Endothelial cell of umbilical vein (primary cell): Measurements from ENCODE around the gene GZF1. TPM values are rescaled to one million over a fixed set of nuclear protein-coding genes. Genes with fewer than 3 reads are reported as not detected.

Experiments used
- BruUV-seq: library from RNA; stranded (reverse); fragments of 400-500 nt; replicated peaks from 2 replicates; lab custom pipeline; 2021; lab: Mats Ljungman, UMichigan
- CTCF ChIA-PET: fragments of 300-600, 350-600 bp; sonication (Branson Sonifier 250); formaldehyde crosslinking; loops from one replicate; lab custom pipeline; 2021; ENCODE audit warnings: antibody characterized with exemption, inconsistent platforms; lab: Charles Lee
- POLR2A ChIA-PET: fragments of 300-600, 350-600 bp; sonication (Branson Sonifier 250); formaldehyde crosslinking; loops from one replicate; lab custom pipeline; 2021; ENCODE audit warnings: antibody characterized with exemption, inconsistent platforms; lab: Charles Lee
- DNase-seq: peaks from one replicate; pipeline ENCODE4 v3.0.0-alpha.2; 2011; ENCODE audit warnings: low read depth, low spot score
- FAIRE-seq: peaks from 2 replicates; lab custom pipeline; 2011; peaks lifted over from hg19 to GRCh38; lab: Jason Lieb, UNC
- H2AFZ ChIP-seq: 2 replicates; pipeline ENCODE4 v1.6.0; 2012; ENCODE audit warnings: low read depth, low read length, control low read depth, inconsistent platforms
- H3K27ac ChIP-seq: 2 replicates; pipeline ENCODE4 v1.5.1; 2011; ENCODE audit warnings: low read depth, mild to moderate bottlenecking, control low read depth, low read length, moderate library complexity; ENCODE audit not compliant: insufficient read depth
- H3K27me3 ChIP-seq, 2 experiments: 2 replicates each; pipeline versions ENCODE4 v1.6.0 to v1.6.1; 2011; ENCODE audit warnings: low read length in 2 of 2, mixed read lengths in 1 of 2; ENCODE audit not compliant: control insufficient read depth in 2 of 2, insufficient read depth in 2 of 2
- H3K36me3 ChIP-seq, 2 experiments: 2 replicates in 1 of 2; 3 replicates in 1 of 2; pipeline ENCODE4 v1.5.1; 2011; ENCODE audit warnings: low read length in 2 of 2, mild to moderate bottlenecking in 1 of 2, moderate library complexity in 1 of 2; ENCODE audit not compliant: control insufficient read depth in 2 of 2, insufficient read depth in 2 of 2; ENCODE audit errors: extremely low read depth in 1 of 2
- H3K4me1 ChIP-seq: 3 replicates; pipeline ENCODE4 v1.5.1; 2011; ENCODE audit warnings: mild to moderate bottlenecking, low read length; ENCODE audit not compliant: control insufficient read depth, insufficient read depth; ENCODE audit errors: extremely low read depth
- H3K4me2 ChIP-seq: 2 replicates; pipeline ENCODE4 v1.6.1; 2011; ENCODE audit warnings: low read length, control low read depth, mixed read lengths; ENCODE audit not compliant: insufficient read depth
- H3K4me3 ChIP-seq, 3 experiments: fragments of 200-600 bp in 1 of 3; sonication (generic), shearing (Covaris generic) in 1 of 3; replicated peaks in 1 of 3; 2 replicates each; pipeline ENCODE4 v1.5.1; 2011 to 2016; ENCODE audit warnings: control low read depth in 3 of 3, low read length in 3 of 3, mild to moderate bottlenecking in 2 of 3, inconsistent platforms in 1 of 3, low read depth in 1 of 3, moderate library complexity in 1 of 3; ENCODE audit not compliant: insufficient read depth in 1 of 3
- H3K79me2 ChIP-seq: 2 replicates; pipeline ENCODE4 v1.6.0; 2012; ENCODE audit warnings: low read length, inconsistent platforms; ENCODE audit not compliant: control insufficient read depth, insufficient read depth
- H3K9ac ChIP-seq: replicated peaks from 2 replicates; pipeline ENCODE3; 2011; ENCODE audit warnings: low read length, control low read depth; ENCODE audit not compliant: insufficient read depth; ENCODE audit errors: extremely low read depth
- H3K9me1 ChIP-seq: replicated peaks from 3 replicates; pipeline ENCODE4 v1.6.0; 2011; ENCODE audit warnings: mild to moderate bottlenecking, low read length; ENCODE audit not compliant: control insufficient read depth, insufficient read depth; ENCODE audit errors: extremely low read depth
- H3K9me3 ChIP-seq: replicated peaks from 2 replicates; pipeline ENCODE4 v1.5.1; 2012; ENCODE audit warnings: low read length, inconsistent platforms; ENCODE audit not compliant: control insufficient read depth, insufficient read depth
- H4K20me1 ChIP-seq: replicated peaks from 2 replicates; pipeline ENCODE3; 2011; ENCODE audit warnings: mild to moderate bottlenecking, low read length; ENCODE audit not compliant: control insufficient read depth, insufficient read depth; ENCODE audit errors: extremely low read depth
- CTCF ChIP-seq, 2 donors: IDR thresholded peaks; 1 replicate in 1 of 2; 2 replicates in 1 of 2; pipeline ENCODE4 v1.5.1; 2011; ENCODE audit warnings: low read length in 2 of 2, mild to moderate bottlenecking in 2 of 2, moderate library complexity in 2 of 2, control low read depth in 1 of 2, inconsistent platforms in 1 of 2, low read depth in 1 of 2; ENCODE audit not compliant: insufficient read depth in 1 of 2; ENCODE audit errors: extremely low read depth in 1 of 2
- EZH2 ChIP-seq: IDR thresholded peaks from 2 replicates; pipeline ENCODE4 v1.6.1; 2012; ENCODE audit warnings: borderline replicate concordance, low read depth, mild to moderate bottlenecking, moderate library complexity, low read length, inconsistent platforms; ENCODE audit not compliant: severe bottlenecking
- FOS ChIP-seq: IDR thresholded peaks from 2 replicates; pipeline ENCODE4 v1.6.1; 2011; ENCODE audit warnings: mild to moderate bottlenecking, low read length, moderate library complexity, borderline replicate concordance; ENCODE audit not compliant: insufficient read depth
- GATA2 ChIP-seq: IDR thresholded peaks from 2 replicates; pipeline ENCODE4 v1.7.0; 2011; ENCODE audit warnings: low read depth, mild to moderate bottlenecking, moderate library complexity, mixed read lengths, low read length; ENCODE audit not compliant: insufficient read length, insufficient read depth
- JUN ChIP-seq: IDR thresholded peaks from 2 replicates; pipeline ENCODE4 v1.6.1; 2011; ENCODE audit warnings: borderline replicate concordance, low read depth; ENCODE audit not compliant: insufficient read length, insufficient read depth
- MAX ChIP-seq: IDR thresholded peaks from 2 replicates; pipeline ENCODE4 v1.6.1; 2011; ENCODE audit not compliant: insufficient read depth, insufficient read length
- MYC ChIP-seq: IDR thresholded peaks from one replicate; pipeline ENCODE4 v1.6.1; 2011; ENCODE audit warnings: mild to moderate bottlenecking, low read depth, low read length
- POLR2A ChIP-seq: IDR thresholded peaks from 2 replicates; pipeline ENCODE4 v1.6.1; 2012; ENCODE audit warnings: low read depth, mild to moderate bottlenecking, control low read depth, low read length
- POLR2AphosphoS5 ChIP-seq: IDR thresholded peaks from 2 replicates; pipeline ENCODE4 v1.6.1; 2012; ENCODE audit warnings: low read depth, mild to moderate bottlenecking, control low read depth, low read length, moderate library complexity; ENCODE audit not compliant: insufficient read depth
- dilution Hi-C: fragments of 300-500 bp; cut with MboI; formaldehyde crosslinking; loops from one replicate; pipeline ENCODE4 v1.15.0; 2019; ENCODE audit warnings: low sequenced_read_pairs; ENCODE audit not compliant: extremely low pct_ligation_motif_present
- intact Hi-C: fragments of 100-400 bp; cut with micrococcal nuclease; formaldehyde crosslinking; loops from one replicate; pipeline ENCODE4 v1.10.0; 2022
- polyA plus RNA-seq, 4 experiments: library from polyadenylated mRNA; depleted of rRNA in 3 of 4; stranded (reverse) in 3 of 4; unstranded in 1 of 4; fragments of >200 nt; gene quantifications; 2 replicates each; pipeline versions ENCODE4 v1.2.1 to v1.2.3, GENCODE V29; 2011 to 2012; ENCODE audit warnings: missing spikeins in 1 of 4
- total RNA-seq: library from RNA; stranded (reverse); gene quantifications from 2 replicates; pipeline ENCODE4 v1.2.3, GENCODE V29; 2021

GZF1 gene
- total and polyA plus RNA-seq, 2 donors (not counting 3 experiments of a cell fraction or from before 2014, with no cell fraction given): 9.7 to 10.0 TPM

- CTCF ChIA-PET: no interaction called here
- POLR2A ChIA-PET: no interaction called here
- Histone ChIP-seq H3K27me3 (no peaks in the 10 kb centered on the region), H3K4me3 (no peak overlapping the region), H4K20me1 (peaks cover 6% of the 10 kb centered on the region), H2AFZ (no peak overlapping the region), H3K36me3 (no peaks in the 10 kb centered on the region), H3K4me2 (no peak overlapping the region), H3K27ac (no peak overlapping the region), H3K9ac (no peak overlapping the region), H3K9me3 (no peaks in the 10 kb centered on the region), H3K9me1 (no peaks in the 10 kb centered on the region), H3K79me2 (peaks cover 86% of the 10 kb centered on the region), H3K4me1 (no peaks in the 10 kb centered on the region)
- intact Hi-C loops (no loop called here), dilution Hi-C loops (no loop called here)
- BruUV-seq: no TSS peak
- DNase-seq: no peak
- no peak for TF ChIP-seq POLR2AphosphoS5
- TF ChIP-seq GATA2: no peak
- TF ChIP-seq FOS: no peak
- no peak for TF ChIP-seq JUN
- no peak for TF ChIP-seq CTCF (IDR thresholded peaks at IDR 0.05; ENCODE audit: extremely low read depth in 1 of 2, insufficient read depth in 1 of 2, low read depth in 1 of 2, low read length in 2 of 2)
- TF ChIP-seq MYC: no peak
- no peak for TF ChIP-seq EZH2
- no peak for TF ChIP-seq POLR2A
- TF ChIP-seq MAX: no peak
- no peak for FAIRE-seq
Measured at GRCh38 chr20:23413862-23414422, 52.0 kb downstream of the GZF1 start.
